A673 (cell line): ENCODE results near the gene ZNF579.

ENCODE experiments used
- EZH2 ChIP-seq: fragments of 200-600 bp; sonication (generic); IDR thresholded peaks from 2 replicates; pipeline ENCODE4 v1.6.1; 2017; ENCODE audit warnings: borderline replicate concordance, low read depth, mild to moderate bottlenecking, mixed read lengths, antibody characterized with exemption, low read length; ENCODE audit not compliant: poor library complexity, severe bottlenecking
- TF ChIP-seq, protein P1 (sequence below): fragments of 300-800, 200-600 bp; sonication (generic); conservative IDR thresholded peaks from 2 replicates; pipeline ENCODE4 v1.5.1; 2017; ENCODE audit warnings: low read depth, mild to moderate bottlenecking, antibody characterized with exemption, low read length, moderate library complexity, mixed read lengths

DNA sequence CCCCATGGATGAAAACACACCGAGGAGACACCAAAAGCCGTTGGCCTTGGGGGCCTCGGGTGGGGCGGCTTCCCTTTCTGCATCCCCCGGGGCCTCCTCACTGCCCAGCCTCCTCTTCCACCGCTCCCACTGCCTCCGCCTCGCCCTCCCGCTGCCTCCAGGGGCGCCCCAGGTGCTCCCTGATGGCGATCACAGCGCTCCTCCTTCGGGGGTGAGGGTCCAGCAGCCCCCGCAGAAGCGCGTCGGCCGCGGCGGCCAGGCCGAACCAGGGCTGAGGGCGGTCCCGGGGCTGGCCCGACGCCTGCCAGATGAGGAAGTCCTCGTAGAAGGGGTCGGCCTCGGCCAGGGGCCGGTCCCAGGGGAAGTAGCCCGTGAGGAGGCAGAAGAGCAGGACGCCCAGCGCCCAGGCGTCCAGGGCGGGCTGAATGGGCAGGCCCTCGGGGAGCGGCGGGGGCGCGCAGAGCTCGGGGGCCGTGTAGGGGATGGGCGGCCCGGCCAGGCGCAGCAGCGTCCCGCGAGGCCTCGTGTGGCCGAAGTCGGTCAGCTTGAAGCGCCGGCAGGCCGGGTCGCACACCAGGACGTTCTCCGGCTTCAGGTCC is 50.9 kb downstream of the ZNF579 start:
- TF ChIP-seq, protein P1, sequence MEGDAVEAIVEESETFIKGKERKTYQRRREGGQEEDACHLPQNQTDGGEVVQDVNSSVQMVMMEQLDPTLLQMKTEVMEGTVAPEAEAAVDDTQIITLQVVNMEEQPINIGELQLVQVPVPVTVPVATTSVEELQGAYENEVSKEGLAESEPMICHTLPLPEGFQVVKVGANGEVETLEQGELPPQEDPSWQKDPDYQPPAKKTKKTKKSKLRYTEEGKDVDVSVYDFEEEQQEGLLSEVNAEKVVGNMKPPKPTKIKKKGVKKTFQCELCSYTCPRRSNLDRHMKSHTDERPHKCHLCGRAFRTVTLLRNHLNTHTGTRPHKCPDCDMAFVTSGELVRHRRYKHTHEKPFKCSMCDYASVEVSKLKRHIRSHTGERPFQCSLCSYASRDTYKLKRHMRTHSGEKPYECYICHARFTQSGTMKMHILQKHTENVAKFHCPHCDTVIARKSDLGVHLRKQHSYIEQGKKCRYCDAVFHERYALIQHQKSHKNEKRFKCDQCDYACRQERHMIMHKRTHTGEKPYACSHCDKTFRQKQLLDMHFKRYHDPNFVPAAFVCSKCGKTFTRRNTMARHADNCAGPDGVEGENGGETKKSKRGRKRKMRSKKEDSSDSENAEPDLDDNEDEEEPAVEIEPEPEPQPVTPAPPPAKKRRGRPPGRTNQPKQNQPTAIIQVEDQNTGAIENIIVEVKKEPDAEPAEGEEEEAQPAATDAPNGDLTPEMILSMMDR = no peak
- no peak for TF ChIP-seq EZH2
